Activated CD4-positive, alpha-beta T cell treated with anti-CD3 and anti-CD28 coated beads, Interleukin-2, amount 50 U/mL, for 1 hour (primary cell): ENCODE results near the gene CD96.

Experiments
- DNase-seq: peaks from one replicate; pipeline ENCODE4 v3.0.0-alpha.2; 2020

CD96 gene

DNA sequence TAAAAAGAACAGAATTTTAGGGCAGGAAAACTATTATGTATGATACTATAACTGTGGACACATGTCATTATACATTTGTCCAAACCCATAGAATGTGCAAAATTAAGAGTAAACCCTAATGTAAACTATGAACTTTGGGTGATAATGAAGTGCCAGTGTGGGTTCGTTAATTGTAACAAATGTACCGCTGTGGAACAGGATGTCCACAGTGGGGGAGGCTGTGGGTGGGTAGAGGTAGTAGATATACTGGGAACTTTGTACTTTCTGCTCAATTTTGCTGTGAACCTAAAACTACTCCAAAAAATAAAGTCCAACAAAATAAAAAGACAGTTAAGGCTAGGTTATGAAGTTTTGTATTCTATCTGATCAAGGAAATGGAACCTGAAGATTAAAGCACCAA is 24.8 kb downstream of the CD96 start:
- no peak for DNase-seq

GRCh38 chr3:111568355-111568754 is 26.4 kb downstream of the CD96 start:
- no peak for DNase-seq

DNA sequence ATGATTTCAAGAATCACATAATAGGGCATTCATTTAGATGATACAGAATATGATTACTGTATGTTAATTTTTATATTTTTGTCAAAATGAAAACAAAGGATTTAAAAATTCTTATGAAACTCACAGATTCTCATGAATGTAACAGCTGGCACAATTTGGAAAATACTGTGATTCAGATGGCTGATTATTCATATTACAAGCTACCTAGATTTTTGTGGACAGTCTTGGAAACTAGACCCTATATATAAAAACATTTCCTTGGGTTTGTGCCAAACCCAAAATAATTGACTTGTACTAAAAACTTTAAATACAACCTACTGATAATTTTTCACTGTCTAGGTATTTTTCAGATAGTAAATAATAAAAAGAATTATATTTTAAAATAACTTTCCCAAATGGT is 26.9 kb downstream of the CD96 start:
- DNase-seq: no peak

DNA sequence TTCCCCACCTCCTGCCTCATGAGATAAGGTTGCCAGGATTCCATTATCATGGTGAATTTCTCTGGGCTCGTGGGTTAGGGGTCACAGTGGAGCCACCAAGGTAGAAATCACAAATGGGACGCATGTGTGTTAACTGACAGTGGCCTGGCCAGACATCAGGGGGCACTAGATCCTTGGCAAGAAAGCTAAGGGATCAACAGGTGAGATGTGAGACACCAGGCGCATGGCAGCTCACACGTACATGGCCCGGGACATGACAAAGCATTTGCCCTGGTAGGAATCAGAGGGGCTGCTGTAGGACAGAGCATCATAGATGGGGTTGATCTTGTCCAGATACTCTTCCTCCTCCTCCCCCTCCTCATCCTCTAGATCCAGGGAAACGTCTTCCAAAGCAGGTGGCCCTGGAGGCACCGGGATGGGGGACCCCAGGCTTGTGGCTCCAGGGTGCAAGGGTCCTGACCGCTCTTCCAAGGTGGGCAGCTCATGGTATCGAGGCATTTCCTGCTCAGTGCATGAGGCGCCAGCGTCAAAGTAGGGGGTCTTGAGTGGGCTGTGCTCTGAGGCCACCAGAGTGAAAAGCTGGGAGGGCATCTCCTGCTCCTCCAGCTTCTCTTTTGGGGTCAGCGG is 28.5 kb downstream of the CD96 start:
- DNase-seq: no peak

DNA sequence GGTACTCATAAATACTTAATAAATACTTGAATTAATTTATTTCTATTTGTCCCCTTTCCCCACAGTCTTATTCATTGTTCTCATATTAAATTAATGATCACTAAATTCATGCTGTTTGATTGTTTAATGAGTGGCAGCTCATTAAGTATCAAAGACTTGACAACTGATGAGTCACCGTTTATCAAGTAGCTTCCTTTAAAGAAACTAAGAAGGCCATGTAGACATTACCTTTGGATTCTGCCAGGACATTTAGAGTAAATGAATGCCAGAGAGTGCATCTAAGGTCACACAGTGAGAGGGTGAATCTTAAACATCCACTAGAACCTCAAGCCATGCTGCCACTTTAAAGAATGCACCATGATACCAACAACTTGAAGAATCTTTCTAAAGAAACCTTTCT is 29.3 kb downstream of the CD96 start:
- DNase-seq: no peak

DNA sequence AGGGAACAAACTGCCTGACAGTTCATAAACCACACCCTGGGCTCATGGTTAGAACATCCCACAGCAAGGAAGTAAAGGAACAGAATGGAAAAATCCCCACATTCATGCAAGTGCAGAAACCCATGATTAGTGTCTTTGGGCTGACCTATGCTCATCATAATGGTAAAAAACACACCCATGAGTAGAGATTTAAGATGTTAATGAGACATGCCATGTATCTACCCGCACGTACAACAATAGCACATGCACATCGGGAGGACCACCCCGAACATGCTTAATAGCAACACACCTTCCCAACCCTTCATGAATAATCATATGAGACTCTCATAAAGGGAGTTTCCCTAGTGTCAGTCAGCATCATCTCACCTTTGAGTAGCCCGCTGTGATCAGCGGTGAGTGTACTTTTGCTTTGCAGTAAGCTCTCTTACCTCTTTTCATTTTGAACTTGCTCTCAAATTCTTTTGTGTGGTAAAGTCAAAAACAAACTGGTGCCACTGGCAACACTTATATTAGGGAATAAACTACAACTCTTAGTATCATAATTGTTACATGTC is 30.0 kb downstream of the CD96 start:
- no peak for DNase-seq

DNA sequence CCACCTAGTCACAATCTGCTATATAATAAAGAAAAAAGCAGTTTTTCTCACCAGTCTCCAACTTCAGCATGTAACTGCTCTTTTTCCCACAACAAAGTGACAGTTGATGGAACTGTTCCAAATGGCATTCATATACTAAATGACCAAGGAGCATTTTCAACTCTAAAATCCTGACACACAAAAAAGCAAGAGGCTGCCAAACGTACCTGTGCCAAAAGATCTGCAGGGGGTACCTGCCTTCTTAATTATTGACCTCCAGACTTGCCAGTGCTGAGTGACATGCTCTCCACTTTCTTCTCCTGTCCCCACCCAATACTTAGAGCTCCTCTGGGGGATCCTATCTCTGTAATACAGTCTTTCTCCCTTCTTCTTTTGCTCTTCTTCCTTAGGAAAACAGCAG is 35.1 kb downstream of the CD96 start:
- no peak for DNase-seq

- DNase-seq: no peak
Measured at GRCh38 chr3:111577798-111578685, 36.0 kb downstream of the CD96 start.

DNA sequence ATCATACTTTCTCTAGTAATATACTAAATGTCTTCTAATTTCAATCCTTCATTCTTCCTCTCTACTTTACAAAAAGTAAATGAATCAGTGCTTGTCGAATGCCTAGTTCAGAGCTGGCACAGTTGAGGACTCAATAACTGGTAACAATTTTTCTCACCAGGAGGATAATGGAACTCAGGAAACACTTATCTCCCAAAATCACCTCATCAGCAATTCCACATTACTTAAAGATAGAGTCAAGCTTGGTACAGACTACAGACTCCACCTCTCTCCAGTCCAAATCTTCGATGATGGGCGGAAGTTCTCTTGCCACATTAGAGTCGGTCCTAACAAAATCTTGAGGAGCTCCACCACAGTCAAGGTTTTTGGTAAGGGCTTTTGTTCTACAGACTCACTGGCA is 36.9 kb downstream of the CD96 start:
- DNase-seq: no peak

- DNase-seq: no peak
Measured at GRCh38 chr3:111579495-111579894, 37.5 kb downstream of the CD96 start.

DNA sequence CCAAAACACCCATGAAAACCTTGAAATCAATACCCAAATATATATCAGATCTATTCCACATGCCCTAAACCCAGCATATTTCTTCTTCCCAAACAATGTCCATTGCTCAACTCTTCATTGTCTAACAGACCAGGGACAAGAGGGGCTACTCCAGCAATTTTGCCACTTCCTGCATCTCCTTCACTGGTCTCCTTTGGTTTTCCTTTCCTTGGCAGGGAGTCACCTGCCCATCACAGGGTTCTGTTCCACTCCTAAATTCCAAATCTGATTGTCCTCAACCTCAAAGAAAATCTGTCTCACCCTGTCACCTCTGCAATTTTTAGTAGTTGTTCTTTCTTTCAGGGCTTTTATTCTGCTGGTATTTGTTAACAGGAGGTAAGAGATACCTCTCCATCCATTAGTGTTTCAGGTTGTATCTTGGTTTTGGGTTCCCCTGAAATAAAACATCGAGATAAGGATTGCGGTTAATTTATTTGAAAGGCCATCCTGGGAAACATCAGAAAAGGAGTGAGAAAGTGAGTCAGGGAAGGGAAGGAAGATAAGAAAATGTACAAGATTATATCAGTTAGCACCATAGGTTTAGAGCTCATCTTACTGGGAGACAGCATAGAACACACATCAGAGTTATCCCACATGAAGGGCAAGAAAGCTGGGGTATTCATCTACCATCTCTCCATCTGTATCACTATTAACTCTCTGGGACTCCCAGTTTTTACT is 39.6 kb downstream of the CD96 start:
- no peak for DNase-seq

DNA sequence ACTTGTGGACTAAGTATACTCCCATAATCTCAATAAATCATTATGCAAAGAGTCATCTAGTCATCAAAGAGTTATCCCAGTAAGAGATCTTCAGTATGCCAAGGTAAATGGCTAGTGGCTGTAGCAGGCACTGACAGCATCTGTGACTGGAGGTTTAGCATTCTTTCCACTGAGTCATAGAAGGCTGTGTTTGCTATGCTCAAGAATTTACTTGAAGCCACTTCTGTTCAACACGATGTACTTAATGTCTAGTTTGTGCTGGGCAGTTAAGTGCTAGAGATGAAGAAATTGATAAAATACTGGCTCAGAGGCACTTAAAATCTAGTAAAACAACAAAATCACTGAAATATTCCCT is 40.1 kb downstream of the CD96 start:
- DNase-seq: no peak

DNA sequence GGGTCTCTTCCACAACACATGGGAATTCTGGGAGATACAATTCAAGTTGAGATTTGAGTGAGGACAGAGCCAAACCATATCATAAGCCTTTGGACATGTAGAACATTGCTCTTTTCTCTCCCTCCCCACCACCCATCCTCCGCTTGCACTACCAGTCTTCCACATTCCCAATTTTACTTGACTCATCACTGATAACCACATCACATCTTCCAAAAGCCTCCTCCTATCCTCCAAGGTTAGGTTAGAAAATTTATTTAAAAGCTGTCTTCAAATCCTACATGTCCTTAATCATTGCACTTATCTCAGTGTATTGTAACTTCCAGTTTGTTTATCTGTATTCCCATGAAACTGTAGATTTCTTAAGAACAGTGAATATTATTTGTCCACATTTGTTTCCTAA is 42.7 kb downstream of the CD96 start:
- no peak for DNase-seq

GRCh38 chr3:111585217-111585616 is 43.2 kb downstream of the CD96 start:
- DNase-seq: no peak

GRCh38 chr3:111588527-111588926 is 46.5 kb downstream of the CD96 start:
- no peak for DNase-seq

- DNase-seq: no peak
Measured at GRCh38 chr3:111589303-111590142, 47.5 kb downstream of the CD96 start.

DNA sequence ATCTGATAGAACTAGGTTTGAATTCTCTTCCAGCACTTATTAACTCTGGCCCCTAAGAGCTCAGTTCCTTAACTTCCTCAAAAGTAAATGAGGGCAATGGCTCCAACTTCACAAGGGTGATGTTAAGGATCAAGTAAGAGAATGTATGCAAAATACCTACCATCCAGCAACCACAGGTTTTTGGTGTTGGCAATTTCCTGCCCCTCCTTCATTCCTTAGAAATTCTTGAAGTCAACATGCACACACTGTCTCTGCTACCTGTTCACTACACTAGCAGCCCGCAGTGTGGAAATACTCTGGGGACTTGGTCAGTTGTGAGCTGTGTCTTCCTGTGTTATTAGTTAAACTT is 48.1 kb downstream of the CD96 start:
- no peak for DNase-seq

- no peak for DNase-seq
Measured at GRCh38 chr3:111591555-111591954, 49.6 kb downstream of the CD96 start.

- no peak for DNase-seq
Measured at GRCh38 chr3:111592143-111592542, 50.1 kb downstream of the CD96 start.

GRCh38 chr3:111592936-111593335 is 50.9 kb downstream of the CD96 start:
- DNase-seq: no peak

DNA sequence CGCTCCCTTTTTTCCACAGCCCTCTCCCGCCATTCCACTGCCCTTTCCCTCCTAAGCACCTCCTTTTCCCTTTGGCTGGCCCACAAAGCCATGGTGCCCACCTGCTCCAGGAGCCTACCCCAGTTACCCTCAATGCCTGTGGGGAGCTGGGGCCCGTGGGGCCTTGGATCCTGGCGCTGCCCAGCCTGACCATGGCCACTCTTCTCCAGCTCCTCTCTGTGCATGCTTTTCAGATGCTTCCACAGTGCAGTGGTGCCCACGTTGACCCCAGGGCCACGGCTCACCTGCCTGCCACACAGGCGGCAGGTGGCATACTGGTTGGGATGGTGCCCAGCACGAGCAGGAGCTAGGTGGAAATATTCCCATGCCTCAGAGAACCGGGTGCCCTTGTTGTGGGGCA is 51.7 kb downstream of the CD96 start:
- DNase-seq: no peak

GRCh38 chr3:111594205-111594604 is 52.2 kb downstream of the CD96 start:
- no peak for DNase-seq

DNA sequence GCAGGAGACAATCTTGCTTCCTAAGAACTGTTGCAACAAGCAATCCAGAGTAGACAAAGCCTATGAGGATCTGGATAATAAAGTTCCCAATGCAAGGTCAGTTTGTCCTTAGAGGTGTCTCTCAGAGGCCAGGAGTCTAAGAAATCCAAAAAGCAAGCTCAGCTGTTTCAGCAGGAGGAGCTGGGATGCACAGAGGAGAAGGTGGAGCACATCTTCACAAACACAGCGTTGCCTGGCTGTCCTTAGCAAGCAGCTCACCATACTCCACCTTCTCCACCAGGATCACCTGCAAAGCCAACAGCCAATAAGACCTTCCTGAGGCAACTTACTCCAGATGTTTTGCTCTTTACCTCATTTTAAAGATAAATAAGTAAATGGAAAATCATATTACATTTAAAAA is 52.8 kb downstream of the CD96 start:
- no peak for DNase-seq
